Choroid plexus epithelial cell (primary cell): Measurements from ENCODE around the gene DNAJC17.

Experiments used
- DNase-seq: peaks from one replicate; pipeline ENCODE4 v3.0.0-alpha.2; 2010; ENCODE audit warnings: low read depth
- H3K4me3 ChIP-seq: 2 replicates; pipeline ENCODE4 v1.5.1; 2011; ENCODE audit warnings: low read depth, mild to moderate bottlenecking, control low read depth, low read length, moderate library complexity
- CTCF ChIP-seq: conservative IDR thresholded peaks from 2 replicates; pipeline ENCODE4 v1.5.1; 2011; ENCODE audit warnings: low read depth, mild to moderate bottlenecking, control low read depth, inconsistent platforms, low read length, moderate library complexity

The DNAJC17 gene

GRCh38 chr15:40807028-40807887, at the start of gene DNAJC17, which contains the start of gene ZFYVE19:
TSS of gene DNAJC17 (minus strand) at chr15:40807473. CDS start at chr15:40807446, 27 bp downstream.
TSS of gene ZFYVE19 (plus strand) at chr15:40807089. CDS start at chr15:40807590, 501 bp downstream.
- H3K4me3 ChIP-seq: peak within 1 kb of the TSS; percentile 100
- DNase-seq: peak; percentile 99
- TF ChIP-seq CTCF: no peak

GRCh38 chr15:40856746-40857145, 49.5 kb upstream of the DNAJC17 start:
- no peak for TF ChIP-seq CTCF
- no peak overlapping the region for H3K4me3 ChIP-seq
- DNase-seq: no peak

GRCh38 chr15:40855706-40856234, 48.5 kb upstream of the DNAJC17 start:
- H3K4me3 ChIP-seq: no peak overlapping the region
- TF ChIP-seq CTCF: no peak
- no peak for DNase-seq

- H3K4me3 ChIP-seq: no peak overlapping the region
- DNase-seq: no peak
- TF ChIP-seq CTCF: no peak
Measured at GRCh38 chr15:40854161-40854560, 46.9 kb upstream of the DNAJC17 start.

GRCh38 chr15:40853241-40853890, 46.1 kb upstream of the DNAJC17 start:
- no peak overlapping the region for H3K4me3 ChIP-seq
- TF ChIP-seq CTCF: no peak
- no peak for DNase-seq

- DNase-seq: no peak
- no peak overlapping the region for H3K4me3 ChIP-seq
- TF ChIP-seq CTCF: no peak
Measured at GRCh38 chr15:40852529-40852928, 45.3 kb upstream of the DNAJC17 start.
